GM12891 (cell line): Measurements from ENCODE around the gene OR2AP1.

ENCODE experiments used
- DNase-seq: peaks from one replicate; pipeline ENCODE4 v3.0.0; 2011; ENCODE audit warnings: low spot score; ENCODE audit not compliant: insufficient read length
- FAIRE-seq: peaks from 2 replicates; lab custom pipeline; 2011; peaks lifted over from hg19 to GRCh38; lab: Jason Lieb, UNC
- PAX5 ChIP-seq: IDR thresholded peaks from 2 replicates; pipeline ENCODE4 v1.6.1; 2011; ENCODE audit warnings: low read length, moderate library complexity, mild to moderate bottlenecking; ENCODE audit not compliant: insufficient read depth, severe bottlenecking
- POLR2A ChIP-seq: IDR thresholded peaks from 2 replicates; pipeline ENCODE4 v1.6.1; 2011; ENCODE audit warnings: low read depth, low read length, control low read depth
- POLR2AphosphoS5 ChIP-seq: IDR thresholded peaks from 2 replicates; pipeline ENCODE4 v1.6.1; 2011; ENCODE audit warnings: low read depth, low read length, control low read depth
- POU2F2 ChIP-seq: IDR thresholded peaks from 2 replicates; pipeline ENCODE4 v1.6.1; 2011; ENCODE audit warnings: low read depth, mild to moderate bottlenecking, control low read depth, low read length, moderate library complexity
- SPI1 ChIP-seq: IDR thresholded peaks from 2 replicates; pipeline ENCODE4 v1.6.1; 2011; ENCODE audit warnings: low read depth, low read length, control low read depth
- TAF1 ChIP-seq: IDR thresholded peaks from 2 replicates; pipeline ENCODE4 v1.6.1; 2011; ENCODE audit warnings: low read depth, low read length, control low read depth

OR2AP1 gene

DNA sequence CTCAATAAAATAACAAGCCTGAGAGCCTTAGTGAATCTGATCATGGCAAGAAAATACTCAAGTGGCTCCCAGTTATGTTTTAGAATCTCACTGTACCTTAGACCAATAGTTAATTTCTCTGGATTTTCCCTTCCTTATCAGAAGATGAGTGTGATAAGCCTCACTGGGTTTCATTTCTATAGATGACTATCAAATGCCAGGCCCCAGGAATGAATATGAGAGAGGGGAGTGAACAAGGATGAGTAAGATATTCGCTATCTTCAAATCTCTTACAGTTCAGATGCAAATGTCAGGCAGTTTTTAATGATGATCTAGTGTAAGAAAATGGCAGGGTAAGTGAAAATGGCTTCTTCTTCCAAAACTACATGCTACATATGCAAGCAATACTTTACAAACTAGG is 38.3 kb downstream of the OR2AP1 start:
- TF ChIP-seq POLR2AphosphoS5 (no peak), POLR2A (no peak)
- FAIRE-seq (no peak), DNase-seq (no peak)

- no peak for TF ChIP-seq POU2F2
- no peak for TF ChIP-seq TAF1
- TF ChIP-seq POLR2AphosphoS5, result no peak
- TF ChIP-seq PAX5, result no peak
- no peak for TF ChIP-seq SPI1
- TF ChIP-seq POLR2A, result no peak
- no peak for DNase-seq
- FAIRE-seq, result no peak
Measured at GRCh38 chr12:55612646-55613045, 40.4 kb downstream of the OR2AP1 start.

DNA sequence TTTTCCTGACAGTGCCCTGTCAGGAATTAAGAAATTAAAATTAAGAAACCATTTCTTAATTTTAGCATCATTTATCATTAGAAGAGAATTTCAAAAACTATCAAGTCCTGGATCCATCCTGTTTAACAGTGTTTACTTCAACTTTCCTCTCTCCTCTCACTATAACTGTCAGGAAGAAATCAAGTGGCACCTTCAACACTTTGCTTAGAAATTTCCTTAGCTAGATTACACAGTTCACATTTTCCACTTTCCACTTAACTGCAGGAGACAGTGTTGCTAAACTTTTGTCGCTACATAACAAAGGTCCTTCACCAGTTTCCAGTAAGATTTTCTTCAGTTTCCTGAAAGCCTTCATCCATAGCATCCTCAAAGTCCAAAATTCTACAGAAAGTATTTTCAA is 42.5 kb downstream of the OR2AP1 start:
- no peak for TF ChIP-seq TAF1
- DNase-seq, result no peak
- no peak for FAIRE-seq

DNA sequence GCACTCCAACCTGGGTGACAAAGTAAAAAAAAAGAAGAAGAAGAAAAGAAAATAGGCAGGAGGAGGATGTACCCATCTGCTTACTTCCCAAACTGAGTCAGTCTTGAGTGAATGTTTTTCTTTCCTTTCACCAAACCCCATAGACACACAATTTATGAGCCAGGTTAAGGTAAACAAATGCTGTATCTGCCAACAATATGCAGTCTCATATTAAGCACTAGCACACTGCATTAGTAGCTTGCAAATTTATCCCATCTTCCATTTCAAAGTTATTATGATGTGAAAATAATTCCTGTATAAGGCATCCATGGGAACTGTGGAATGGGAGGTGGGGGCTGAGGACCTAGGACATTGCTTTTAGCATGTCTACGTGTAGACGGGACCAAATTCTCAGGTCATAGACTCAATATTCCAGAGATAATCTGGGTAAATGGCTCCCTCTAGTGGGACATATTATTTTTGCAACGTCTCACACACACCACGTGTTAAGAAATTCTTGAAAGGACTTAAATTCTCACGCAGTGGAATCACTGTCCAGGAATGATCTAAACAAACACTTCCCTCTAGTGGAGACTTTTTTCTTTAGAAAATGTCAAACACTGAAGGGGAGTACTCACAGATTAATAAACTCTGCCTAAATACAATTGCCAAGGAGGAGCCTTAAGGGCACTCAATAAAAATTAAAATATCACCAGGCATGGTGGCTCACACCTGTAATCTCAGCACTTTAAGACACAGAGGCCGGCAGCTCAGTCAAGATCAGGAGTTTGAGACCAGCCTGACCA is 47.3 kb downstream of the OR2AP1 start:
- peak; percentile 32 for DNase-seq
- peak; percentile 96 for FAIRE-seq
- no peak for TF ChIP-seq SPI1
- TF ChIP-seq POLR2A, result no peak
- TF ChIP-seq PAX5, result no peak
- TF ChIP-seq POU2F2, result no peak
- TF ChIP-seq TAF1, result no peak
- no peak for TF ChIP-seq POLR2AphosphoS5

GRCh38 chr12:55624056-55624455 is 51.8 kb downstream of the OR2AP1 start:
- no peak for DNase-seq
- no peak for FAIRE-seq
- TF ChIP-seq PAX5, result no peak
- TF ChIP-seq POLR2A, result no peak
- peak; percentile 26; the same call in 1 of the 2 replicates for TF ChIP-seq POU2F2
- no peak for TF ChIP-seq SPI1
- no peak for TF ChIP-seq POLR2AphosphoS5
- TF ChIP-seq TAF1, result no peak
